Measurements from ENCODE around the gene LSAMP.

GRCh38 chr3:116065501-116065900 is 379.8 kb downstream of the LSAMP start:
- TF ChIP-seq CTCF (IDR thresholded peaks at IDR 0.05) (no peak), EZH2 (IDR thresholded peaks at IDR 0.05; ENCODE audit: borderline replicate concordance, insufficient read depth, low read depth, low read length, poor library complexity, severe bottlenecking) (no peak)
